SHP77 treated with DMSO at 0.1 percent for 48 hours (cell line): ENCODE results near the gene SDK1.
"Not testable (repeated sequence)": the region's sequence is repeated elsewhere in the genome, so short reads cannot be mapped to it uniquely, and the experiment has no call there.

Source experiments
- DNase-seq: peaks from one replicate; lab custom pipeline; 2025; lab: John Stamatoyannopoulos, UW

The SDK1 gene

DNA sequence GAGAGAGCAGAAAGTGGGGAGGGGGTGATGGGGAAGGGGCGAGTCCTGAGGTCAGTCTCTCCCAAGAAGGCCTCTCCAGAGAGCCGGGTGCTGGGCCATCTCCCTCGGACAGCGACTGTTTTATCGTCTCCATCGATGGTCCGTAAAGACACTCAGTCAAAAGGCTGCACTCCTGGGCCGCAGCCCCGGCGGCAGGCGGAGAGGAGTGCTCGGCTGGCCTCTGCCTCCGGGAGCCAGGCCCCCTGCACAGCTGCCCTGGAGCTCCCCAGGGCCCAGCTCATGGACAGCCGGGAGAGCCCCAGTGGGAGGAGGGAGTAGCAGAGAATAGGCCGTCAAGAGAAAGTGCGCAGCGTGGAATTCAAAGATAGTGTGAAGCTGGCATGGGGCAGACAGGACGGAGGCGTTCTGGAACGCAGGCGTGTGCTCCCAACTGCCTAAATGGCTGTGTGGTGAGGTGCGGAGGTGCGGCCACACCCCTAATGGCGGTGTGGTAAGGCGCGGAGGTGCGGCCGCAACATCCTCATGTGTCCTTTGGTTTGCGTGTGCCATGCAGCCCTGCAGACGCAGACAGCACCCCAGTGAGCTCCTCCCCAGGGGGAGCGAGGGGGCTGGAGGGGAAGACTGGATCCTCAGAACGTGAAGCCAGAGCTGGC is 903.6 kb downstream of the SDK1 start:
- no peak for DNase-seq

DNA sequence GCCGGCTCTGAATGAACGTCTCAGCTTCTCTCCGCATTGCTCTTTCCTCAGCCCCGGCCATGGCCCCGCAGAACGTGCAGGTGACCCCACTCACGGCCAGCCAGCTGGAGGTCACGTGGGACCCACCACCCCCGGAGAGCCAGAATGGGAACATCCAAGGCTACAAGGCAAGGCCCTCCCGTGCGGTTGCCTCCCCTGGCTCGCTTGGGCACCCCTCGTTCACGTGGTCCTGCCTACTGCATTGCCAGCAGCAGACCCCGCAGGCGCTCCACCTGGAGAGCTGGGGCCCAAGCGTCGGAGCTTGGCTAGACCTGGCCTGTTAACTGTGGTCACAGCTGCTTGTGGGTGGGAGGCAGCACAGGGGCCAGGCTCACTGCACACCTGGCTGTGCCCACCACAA is 904.8 kb downstream of the SDK1 start:
- DNase-seq: no peak

DNA sequence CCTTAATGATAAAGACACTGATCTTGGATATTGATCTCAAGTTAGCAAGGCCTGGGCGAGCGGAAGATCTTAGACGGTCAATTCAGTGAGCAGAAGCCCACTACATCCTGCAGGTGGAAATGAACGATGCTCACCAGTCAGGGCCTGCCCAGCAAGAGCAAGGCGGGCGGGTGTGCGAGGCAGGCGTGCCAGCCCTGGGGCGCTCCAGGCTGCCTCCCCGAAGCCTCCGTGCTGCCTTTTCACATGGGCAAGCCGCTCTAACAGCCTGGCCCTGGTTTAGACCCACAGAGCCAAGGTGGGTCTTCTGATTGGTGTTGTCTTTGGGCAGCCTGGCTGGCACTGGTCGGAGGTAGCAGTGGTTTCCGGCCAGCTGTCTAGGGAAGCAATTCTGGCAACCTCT is 906.0 kb downstream of the SDK1 start:
- no peak for DNase-seq

DNA sequence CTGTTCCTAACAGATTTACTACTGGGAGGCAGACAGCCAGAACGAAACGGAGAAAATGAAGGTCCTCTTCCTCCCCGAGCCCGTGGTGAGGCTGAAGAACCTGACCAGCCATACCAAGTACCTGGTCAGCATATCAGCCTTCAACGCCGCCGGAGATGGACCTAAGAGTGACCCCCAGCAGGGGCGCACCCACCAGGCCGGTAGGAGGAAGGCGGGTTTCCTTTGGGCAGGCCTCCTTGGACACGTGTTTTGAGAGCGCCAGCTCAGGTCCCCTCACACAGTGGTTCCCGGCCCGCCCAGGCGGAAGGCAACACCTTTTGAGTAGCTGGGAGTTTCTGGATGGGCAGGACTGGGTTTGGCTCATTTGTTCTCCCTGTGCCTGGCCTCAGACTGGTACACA is 907.0 kb downstream of the SDK1 start:
- DNase-seq: no peak

DNA sequence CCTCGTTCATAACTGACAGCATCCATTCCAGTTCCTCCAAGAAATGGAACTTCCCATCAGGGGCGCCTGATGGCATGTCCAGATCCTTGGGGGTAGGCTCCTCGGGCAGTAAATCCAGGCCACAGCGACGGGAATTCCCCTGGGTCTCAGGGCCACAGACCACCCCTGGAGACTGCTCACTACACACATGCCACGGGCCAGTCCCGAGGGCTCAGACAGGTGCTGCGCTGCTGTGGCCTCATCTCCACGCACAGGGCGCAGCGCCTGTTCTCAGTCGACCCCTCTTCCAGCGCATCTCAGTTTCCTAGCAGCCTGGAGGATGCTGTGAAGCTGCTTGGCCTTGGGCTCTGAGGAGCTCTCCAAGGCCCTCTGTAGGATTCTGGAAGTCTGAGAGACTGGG is 907.5 kb downstream of the SDK1 start:
- DNase-seq: no peak

DNA sequence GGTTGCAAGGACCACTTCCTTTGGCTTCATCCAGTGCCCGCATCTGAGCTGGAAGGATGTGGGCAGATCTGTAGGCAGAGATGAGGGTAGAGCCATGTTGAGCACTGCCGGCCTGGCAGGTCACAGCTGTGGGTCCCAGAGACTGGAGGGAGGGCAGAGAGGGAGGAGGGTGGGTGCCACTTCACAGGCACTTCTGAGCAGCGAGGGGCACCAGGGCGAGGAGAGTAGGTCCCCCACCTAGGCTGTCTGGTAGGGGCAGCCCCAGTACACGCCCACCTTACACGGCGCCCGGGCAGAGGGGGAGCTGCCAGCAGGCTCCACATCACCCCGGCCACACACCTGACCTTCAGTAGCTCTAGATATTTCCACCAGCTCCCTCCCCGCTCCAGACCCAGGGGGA is 908.1 kb downstream of the SDK1 start:
- DNase-seq: no peak

DNA sequence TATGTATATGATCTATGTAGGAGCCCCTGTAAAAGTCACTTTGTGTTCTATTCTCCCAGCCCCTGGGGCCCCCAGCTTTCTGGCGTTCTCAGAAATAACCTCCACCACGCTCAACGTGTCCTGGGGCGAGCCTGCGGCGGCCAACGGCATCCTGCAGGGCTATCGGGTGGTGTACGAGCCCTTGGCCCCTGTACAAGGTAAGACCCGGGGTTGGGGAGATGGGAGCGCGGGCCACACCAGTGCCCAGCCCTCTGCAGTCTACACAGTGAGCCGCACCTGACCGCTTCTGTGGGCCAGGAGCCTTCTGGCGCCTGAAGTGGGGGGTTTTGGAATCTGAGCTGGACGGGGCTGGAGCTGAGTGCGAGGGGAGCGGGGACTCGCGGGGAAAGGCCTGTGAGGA is 908.9 kb downstream of the SDK1 start:
- DNase-seq: no peak

DNA sequence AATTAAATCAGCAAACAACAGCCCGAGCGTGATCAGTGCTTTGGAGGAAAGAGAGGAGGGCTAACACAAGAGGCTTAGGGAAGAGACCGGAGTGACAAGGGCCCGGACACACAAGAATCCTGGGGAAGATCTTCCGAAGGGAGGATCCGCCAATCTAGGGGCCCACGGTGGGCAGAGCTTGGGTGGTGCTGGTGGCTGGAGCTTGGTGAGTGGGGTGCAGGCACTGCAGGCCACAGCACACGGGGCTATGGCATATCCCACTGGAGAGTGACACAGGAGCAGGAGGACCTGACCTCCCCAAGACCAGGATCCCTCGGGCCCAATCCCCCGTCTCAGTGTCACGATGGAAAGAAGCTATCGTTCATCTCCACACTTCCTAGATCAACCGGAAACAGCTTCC is 909.8 kb downstream of the SDK1 start:
- no peak for DNase-seq

DNA sequence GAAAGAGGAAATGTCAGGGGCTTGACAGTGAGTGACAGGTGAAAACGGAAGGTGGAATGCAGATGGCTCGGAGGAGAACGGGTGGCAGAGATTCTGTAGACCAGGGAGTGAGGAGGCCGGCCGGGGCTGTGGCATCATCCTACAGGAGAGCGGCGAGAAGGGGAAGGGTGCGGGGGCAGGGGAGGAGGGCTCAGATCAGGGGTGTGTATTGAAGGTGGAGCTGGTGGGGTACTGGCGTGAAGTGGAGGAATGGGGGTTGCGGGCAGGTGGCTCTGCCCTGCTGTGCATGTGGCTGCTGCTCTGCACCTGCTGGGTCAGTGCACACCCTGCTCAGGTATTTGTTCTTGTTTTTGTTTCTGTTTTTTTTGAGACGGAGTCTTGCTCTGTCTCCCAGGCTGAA is 910.2 kb downstream of the SDK1 start:
- no peak for DNase-seq

DNA sequence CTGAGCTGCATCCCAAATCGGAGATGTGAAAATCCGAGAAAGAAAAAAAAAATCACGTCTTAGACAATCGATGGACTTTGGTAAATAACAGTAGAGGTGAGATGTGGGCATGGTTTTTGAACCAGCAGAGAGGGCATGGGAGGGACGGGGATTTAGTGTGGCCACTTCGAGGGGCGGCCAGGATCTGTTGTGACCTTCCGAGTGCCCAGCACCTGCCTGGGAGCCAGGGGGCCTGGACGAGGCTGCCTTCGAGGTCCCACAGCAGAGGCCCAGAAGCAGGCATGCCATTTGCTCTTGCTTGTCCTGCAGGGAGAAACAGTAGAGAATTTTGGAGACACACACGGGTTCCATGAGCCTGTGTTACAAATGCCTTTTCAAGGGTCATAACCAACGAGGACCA is 911.3 kb downstream of the SDK1 start:
- DNase-seq: no peak

DNA sequence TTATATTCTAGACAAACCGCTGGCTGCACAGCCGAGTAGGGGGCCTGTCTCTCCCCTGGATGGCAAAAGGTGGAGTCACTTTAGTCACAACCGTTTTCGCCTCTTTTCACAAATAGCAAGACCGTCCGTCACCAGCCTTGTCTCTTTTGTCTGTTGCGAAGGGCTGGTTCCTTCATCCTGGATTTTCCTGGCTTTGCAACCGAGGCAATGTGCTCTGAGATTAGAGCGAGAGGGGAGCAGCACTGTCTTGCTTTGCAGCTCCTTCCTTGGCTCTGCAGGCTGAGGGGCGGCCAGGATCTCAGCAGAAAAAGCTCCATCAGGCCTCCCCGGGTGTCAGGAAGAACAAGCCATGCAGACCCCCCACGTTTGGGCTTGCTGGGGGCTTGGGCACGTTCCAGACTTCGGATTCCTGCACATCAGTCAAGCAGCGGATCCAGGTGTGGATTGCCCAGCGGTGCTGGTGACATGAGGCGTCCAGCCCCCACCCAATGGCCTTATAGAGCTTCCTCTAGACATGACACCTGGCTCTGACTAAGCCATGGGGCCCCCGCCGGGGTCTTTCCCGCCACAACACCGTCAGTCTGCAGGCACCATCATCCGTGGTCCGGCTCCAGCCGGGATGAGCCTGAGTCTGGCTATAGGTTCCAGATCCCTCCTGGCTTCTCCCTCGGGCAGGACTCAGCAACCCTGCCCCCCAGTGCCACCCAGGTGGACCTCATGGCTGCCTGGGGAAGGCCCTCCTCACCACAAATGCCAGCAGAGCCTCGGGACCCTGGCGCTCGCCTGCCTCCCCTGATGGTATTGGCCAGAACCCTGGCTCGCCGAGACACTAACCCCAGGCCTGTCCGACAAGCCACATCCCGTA is 913.5 kb downstream of the SDK1 start:
- DNase-seq: no peak

DNA sequence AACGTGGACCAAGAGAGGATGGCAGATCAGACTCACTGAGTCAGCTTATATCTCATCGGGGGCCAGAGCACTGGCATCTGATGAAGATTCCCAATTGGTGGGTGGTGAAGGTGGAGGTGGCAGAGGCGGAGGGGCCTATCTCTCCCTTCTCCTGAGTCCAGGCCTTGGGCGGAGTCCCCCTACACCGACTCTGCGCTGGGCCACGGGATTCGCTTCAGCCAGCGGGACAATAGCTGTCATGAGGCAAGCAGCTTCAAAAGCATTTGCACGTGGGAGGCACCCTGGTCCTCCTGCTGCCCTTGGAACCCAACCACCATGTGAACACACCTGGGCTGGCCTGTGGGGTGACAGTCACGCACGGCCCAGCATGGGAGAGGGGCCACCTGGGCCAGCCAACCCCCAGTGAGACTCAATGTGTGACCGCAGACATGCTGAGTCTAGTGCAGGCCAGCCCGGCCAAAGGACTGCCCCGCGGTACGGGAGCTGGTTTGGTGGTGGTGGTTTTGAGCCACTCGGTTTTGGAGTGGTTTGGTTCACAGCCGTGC is 914.2 kb downstream of the SDK1 start:
- DNase-seq: no peak

DNA sequence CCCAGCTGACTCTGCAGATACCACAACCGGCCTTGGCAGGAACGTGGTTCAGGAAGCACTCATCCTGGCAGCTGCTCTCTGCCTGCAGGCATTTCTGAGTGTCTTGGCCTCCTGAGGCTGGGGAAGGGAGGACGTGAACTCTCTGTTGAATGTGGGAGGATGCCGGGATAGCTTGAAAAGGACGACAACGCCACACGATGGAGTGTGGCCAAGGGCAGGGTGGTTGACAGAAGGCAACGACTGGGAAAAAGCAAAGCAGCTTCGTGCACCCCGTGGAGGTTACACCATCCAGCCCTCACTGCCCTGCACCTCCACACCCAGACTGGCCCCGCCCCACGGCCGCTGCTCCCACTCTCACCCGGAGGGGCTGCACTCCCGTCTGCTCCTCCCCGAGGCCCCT is 915.0 kb downstream of the SDK1 start:
- DNase-seq: no peak

DNA sequence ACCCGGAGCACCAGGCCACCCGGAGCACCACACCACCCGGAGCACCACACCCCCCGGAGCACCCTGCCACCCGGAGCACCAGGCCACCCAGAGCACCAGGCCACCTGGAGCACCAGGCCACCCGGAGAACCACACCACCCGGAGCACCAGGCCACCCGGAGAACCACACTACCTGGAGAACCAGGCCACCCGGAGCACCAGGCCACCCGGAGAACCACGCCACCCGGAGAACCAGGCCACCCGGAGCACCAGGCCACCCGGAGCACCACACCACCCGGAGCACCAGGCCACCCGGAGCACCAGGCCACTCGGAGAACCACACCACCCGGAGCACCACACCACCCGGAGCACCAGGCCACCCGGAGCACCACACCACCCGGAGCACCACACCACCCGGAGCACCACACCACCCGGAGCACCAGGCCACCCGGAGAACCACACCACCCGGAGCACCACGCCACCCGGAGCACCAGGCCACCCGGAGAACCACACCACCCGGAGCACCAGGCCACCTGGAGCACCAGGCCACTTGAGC is 916.1 kb downstream of the SDK1 start:
- not testable (repeated sequence) for DNase-seq

DNA sequence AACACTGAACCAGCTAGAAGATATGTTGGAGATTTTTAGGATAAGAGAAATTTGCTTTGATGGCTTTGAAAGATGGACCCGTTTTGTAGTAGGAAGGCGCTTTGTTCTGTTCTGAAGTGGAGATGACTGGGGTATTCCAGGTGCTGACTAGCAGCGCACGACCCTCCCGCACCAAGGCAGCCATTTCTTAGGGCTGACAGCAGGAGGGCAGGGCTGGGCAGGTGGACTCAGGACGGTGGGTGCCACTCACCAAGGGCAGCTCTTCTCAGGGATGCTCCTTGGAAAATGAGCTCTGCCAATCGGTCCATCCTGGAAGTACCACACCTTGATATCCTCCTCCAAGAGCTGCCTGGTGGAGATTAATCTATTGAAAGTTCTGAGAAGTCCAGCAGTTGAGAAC is 917.4 kb downstream of the SDK1 start:
- no peak for DNase-seq

DNA sequence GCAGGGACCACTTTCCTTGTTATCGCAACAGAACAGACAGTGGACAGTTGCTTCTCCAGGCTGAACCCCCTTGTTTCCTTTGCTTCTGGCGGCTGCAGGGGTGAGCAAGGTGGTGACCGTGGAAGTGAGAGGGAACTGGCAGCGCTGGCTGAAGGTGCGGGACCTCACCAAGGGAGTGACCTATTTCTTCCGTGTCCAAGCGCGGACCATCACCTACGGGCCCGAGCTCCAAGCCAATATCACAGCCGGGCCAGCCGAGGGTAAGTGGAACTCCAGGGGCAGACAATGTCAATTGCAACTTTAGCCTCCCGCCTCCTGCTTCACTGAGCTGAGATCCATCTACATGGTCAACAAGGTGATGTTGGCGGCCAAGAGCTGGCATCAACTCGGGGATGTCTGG is 919.0 kb downstream of the SDK1 start:
- DNase-seq: no peak

DNA sequence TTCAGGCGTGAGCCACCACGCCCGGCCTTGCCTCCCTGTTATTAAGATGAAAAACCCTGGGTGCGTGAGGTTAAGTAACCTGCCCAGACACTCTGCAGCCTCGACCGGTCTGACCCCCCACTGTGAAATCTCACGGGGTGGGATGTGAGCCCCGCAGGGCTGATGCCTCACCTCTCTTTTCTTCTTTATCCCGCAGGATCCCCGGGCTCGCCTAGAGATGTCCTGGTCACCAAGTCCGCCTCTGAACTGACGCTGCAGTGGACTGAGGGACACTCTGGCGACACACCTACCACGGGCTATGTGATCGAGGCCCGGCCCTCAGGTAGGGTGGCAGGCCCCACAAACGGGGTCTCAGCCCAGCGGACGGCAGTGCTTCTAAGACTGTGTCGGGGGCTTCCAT is 920.0 kb downstream of the SDK1 start:
- DNase-seq: no peak

DNA sequence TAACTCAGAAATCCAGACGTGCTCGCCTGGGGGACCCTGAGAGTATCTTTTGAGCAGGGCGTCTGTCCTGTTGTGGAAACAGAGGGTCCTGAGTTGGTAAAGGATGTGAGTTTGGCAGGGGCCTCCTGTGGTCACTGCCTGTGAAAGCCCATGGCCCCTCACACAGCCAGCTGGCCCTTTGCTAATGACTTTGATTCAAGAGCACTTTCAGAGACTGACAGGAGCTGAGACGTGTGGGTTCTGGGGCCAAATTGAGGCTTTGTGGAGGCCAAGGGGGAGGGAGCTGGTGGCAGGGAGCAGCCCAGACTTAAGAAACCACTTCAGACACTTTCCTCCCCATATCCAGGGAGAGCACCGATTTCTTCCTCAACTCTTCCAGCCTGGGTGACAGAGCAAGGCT is 921.6 kb downstream of the SDK1 start:
- DNase-seq: no peak

DNA sequence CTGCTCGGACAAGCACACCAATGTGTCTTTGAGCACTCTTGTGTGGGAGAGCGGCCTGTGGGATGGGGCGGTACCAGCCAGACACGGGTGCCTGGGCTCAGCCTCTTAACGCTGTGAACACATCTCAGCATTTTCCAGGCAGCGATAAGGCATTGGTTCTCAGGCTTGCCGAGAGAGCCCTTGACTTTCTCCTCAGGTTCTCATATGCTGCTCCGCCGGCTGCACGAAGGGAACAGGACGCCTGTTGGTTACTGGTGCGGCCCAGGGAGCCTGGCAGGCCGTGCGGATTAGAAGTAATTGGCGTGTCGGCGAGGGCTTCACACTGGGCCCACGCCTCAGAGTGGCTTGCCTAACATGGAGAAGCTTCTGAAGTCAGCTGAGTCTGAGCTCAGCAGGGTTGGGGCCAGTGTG is 924.3 kb downstream of the SDK1 start:
- DNase-seq: no peak

DNA sequence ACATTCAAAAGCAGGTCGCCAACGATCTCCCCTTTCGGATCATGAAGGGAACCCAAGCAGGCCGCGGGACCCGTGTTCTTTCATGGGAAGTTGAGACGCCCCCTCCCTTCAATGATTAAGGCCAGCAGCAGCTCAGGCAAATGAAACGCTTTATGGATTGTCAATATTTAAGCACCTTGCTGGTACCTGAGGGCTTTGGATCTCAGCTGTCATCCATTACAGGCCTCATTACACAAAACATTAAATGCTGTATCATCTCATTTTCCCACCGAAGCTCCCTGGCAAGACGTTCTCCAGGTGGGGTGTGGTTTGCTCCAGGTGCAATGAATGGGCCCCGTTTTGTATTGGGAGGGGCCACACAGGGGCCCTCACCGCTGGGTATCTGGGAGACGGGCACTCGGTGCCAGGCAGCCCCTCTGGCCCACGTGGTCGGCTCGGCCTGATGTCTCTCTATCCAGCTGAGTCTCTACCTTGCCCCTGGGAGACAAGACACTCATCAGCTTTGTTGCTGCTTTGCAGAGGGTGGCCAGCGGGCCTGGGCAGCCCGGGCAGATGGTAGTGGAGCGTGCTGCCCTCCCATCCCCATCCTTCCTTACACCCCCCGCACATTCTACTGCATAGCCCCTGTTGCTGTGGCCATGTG is 925.0 kb downstream of the SDK1 start:
- DNase-seq: no peak

DNA sequence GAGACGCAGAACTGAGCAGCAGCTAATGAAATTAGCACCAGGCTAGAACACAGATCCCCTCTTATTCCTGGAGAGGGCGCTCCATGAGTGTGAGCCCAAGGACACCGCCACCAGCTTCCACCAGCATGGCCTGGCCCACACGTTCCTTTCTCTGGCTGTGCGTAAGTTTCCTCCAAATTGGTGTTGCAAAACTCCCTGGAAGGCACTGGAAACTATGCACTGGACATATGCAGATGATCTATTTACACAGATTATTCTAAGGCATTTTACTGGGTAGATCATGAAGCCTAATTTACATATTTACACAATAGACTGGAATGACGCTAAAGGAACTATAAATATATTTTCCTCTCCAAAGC is 925.5 kb downstream of the SDK1 start:
- no peak for DNase-seq

DNA sequence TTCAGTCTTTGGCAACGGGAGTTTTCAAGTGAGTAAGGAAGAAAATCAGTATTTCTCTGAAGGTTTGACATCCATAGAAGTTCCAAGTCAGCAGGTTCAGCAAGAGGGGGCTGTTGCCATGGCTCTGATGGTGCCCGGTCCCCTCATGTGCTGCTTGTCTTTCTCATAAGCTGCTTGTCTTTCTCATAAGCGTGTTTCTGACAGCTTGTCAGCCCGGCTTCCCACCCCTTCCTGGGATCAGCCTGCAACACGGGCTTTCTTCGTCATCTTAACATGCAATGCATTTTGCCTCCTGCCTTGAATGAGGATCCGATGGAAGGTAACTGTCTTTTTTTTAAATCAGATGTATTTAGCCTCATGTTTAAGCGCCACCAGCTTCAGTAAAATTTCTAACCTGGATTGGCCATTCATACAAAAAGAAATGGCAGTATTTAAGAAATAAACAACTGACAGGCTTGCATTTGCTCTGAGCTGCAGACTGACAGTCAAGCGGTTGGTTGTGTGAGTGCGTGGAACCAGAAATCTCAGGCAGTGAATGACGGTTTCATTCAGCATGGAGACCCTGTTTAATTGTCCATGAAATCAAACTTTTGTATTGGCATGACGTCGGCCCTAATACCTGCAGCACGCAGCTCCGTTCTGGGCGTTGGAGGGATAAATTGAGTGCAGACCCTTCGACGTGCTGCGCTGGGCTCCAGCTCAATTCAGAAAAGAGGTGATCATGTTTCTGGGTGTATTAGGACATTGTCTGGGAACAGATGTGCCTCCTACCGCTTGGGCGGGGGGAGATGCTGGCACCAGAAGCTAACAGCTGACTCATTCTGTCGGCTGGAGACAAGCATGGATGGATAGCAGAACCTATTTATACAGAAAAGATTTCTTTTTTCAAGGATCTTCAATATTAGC is 926.3 kb downstream of the SDK1 start:
- no peak for DNase-seq
